MM.1S (cell line): ENCODE data around the gene GNG12.

Source experiments
- EZH2 ChIP-seq: fragments of 300-600 bp; sonication (generic); optimal IDR thresholded peaks from 2 replicates; pipeline ENCODE3; 2017; ENCODE audit warnings: low read depth, mild to moderate bottlenecking, antibody characterized with exemption, low read length, mixed read lengths
- TF ChIP-seq, protein P1 (sequence below): fragments of 300-600 bp; sonication (generic); IDR thresholded peaks from 2 replicates; pipeline ENCODE4 v1.5.1; 2016; ENCODE audit warnings: antibody characterized with exemption, low read length, mixed read lengths

GRCh38 chr1:67754526-67754920 lies 78.7 kb downstream of the GNG12 start:
- TF ChIP-seq, protein P1, sequence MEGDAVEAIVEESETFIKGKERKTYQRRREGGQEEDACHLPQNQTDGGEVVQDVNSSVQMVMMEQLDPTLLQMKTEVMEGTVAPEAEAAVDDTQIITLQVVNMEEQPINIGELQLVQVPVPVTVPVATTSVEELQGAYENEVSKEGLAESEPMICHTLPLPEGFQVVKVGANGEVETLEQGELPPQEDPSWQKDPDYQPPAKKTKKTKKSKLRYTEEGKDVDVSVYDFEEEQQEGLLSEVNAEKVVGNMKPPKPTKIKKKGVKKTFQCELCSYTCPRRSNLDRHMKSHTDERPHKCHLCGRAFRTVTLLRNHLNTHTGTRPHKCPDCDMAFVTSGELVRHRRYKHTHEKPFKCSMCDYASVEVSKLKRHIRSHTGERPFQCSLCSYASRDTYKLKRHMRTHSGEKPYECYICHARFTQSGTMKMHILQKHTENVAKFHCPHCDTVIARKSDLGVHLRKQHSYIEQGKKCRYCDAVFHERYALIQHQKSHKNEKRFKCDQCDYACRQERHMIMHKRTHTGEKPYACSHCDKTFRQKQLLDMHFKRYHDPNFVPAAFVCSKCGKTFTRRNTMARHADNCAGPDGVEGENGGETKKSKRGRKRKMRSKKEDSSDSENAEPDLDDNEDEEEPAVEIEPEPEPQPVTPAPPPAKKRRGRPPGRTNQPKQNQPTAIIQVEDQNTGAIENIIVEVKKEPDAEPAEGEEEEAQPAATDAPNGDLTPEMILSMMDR, result no peak
- no peak for TF ChIP-seq EZH2
